DND-41 (cell line): ENCODE results near the gene TFE3.

Experiments used
- ATAC-seq: fragments of 200-7000 bp; cut with Tn5 transposase; 3 replicates; pipeline ENCODE4 v1.9.1; 2021; ENCODE audit warnings: low read depth; ENCODE audit not compliant: insufficient read depth
- DNase-seq: peaks from one replicate; pipeline ENCODE4 v3.0.0-alpha.2; 2020
- H2AFZ ChIP-seq: 2 replicates; pipeline ENCODE4 v1.6.0; 2012; ENCODE audit warnings: low read depth, low read length
- H3K27ac ChIP-seq: 2 replicates; pipeline ENCODE4 v1.5.1; 2012; ENCODE audit warnings: low read length, inconsistent platforms
- H3K27me3 ChIP-seq: fragments of 200-600 bp; sonication (generic); 2 replicates; pipeline ENCODE4 v1.6.0; 2012; ENCODE audit warnings: low read length, mild to moderate bottlenecking, inconsistent platforms; ENCODE audit not compliant: insufficient read depth, poor library complexity
- H3K36me3 ChIP-seq: 2 replicates; pipeline ENCODE4 v1.5.1; 2012; ENCODE audit warnings: low read length, inconsistent platforms; ENCODE audit not compliant: insufficient read depth
- H3K4me1 ChIP-seq: 2 replicates; pipeline ENCODE4 v1.5.1; 2012; ENCODE audit warnings: mild to moderate bottlenecking, low read length; ENCODE audit not compliant: insufficient read depth
- H3K4me2 ChIP-seq: 2 replicates; pipeline ENCODE4 v1.6.0; 2012; ENCODE audit warnings: mild to moderate bottlenecking, moderate library complexity, low read length, inconsistent platforms; ENCODE audit not compliant: insufficient read depth
- H3K4me3 ChIP-seq, 2 experiments: fragments of 200-600 bp in 1 of 2; shearing (Covaris generic) in 1 of 2; 2 replicates each; pipeline ENCODE4 v1.5.1; 2012 to 2016; ENCODE audit warnings: inconsistent platforms in 2 of 2, low read length in 2 of 2, mild to moderate bottlenecking in 2 of 2, low read depth in 1 of 2, moderate library complexity in 1 of 2
- H3K79me2 ChIP-seq: 2 replicates; pipeline ENCODE4 v1.6.0; 2012; ENCODE audit warnings: low read length, inconsistent platforms; ENCODE audit not compliant: insufficient read depth
- H3K9ac ChIP-seq: 2 replicates; pipeline ENCODE4 v1.6.0; 2012; ENCODE audit warnings: low read depth, mild to moderate bottlenecking, inconsistent platforms, low read length, moderate library complexity
- H3K9me3 ChIP-seq: 2 replicates; pipeline ENCODE4 v1.5.1; 2012; ENCODE audit warnings: low read length, moderate library complexity, mild to moderate bottlenecking, inconsistent platforms; ENCODE audit not compliant: insufficient read depth, severe bottlenecking
- H4K20me1 ChIP-seq: 2 replicates; pipeline ENCODE4 v1.6.0; 2012; ENCODE audit warnings: low read length; ENCODE audit not compliant: insufficient read depth
- CTCF ChIP-seq: IDR thresholded peaks from 2 replicates; pipeline ENCODE4 v1.5.1; 2012; ENCODE audit warnings: borderline replicate concordance, low read length, moderate library complexity, mild to moderate bottlenecking; ENCODE audit not compliant: poor library complexity, severe bottlenecking; ENCODE audit errors: extremely low read depth
- EZH2 ChIP-seq: IDR thresholded peaks from 3 replicates; pipeline ENCODE4 v1.6.1; 2012; ENCODE audit warnings: borderline replicate concordance, low read depth, mild to moderate bottlenecking, moderate library complexity, low read length, inconsistent platforms; ENCODE audit not compliant: severe bottlenecking

TFE3 gene

GRCh38 chrX:49054073-49054762 is 11.1 kb upstream of the TFE3 start:
- Histone ChIP-seq H3K9ac (peak overlapping the region; percentile 89), H3K27ac (peak overlapping the region; percentile 65), H4K20me1 (no peaks in the 10 kb centered on the region; the same call in 1 of the 2 replicates), H3K4me2 (peak overlapping the region; percentile 85), H3K79me2 (peaks cover 53% of the 10 kb centered on the region), H3K9me3 (no peaks in the 10 kb centered on the region), H3K4me1 (peaks cover 31% of the 10 kb centered on the region), H3K27me3 (no peaks in the 10 kb centered on the region), H2AFZ (peak overlapping the region; percentile 96), H3K36me3 (no peaks in the 10 kb centered on the region), H3K4me3 (peak overlapping the region; percentile 40 to 78; a peak in 3 of 4 replicates)
- TF ChIP-seq EZH2, result no peak
- TF ChIP-seq CTCF, result no peak
- DNase-seq, result no peak
- ATAC-seq, result no peak

GRCh38 chrX:49053223-49054072 is 10.3 kb upstream of the TFE3 start:
- H3K4me3 ChIP-seq, result peak overlapping the region; percentile 40 to 78; a peak in 3 of 4 replicates
- DNase-seq (peak; percentile 88), ATAC-seq (peak; percentile 92)
- H2AFZ ChIP-seq, result peak overlapping the region; percentile 96
- no peaks in the 10 kb centered on the region for H3K9me3 ChIP-seq
- peak overlapping the region; percentile 89 for H3K9ac ChIP-seq
- H3K79me2 ChIP-seq, result peaks cover 49% of the 10 kb centered on the region
- TF ChIP-seq CTCF (no peak), EZH2 (no peak)
- no peaks in the 10 kb centered on the region; the same call in 1 of the 2 replicates for H4K20me1 ChIP-seq
- H3K4me2 ChIP-seq, result peak overlapping the region; percentile 85
- peaks cover 31% of the 10 kb centered on the region for H3K4me1 ChIP-seq
- H3K36me3 ChIP-seq, result no peaks in the 10 kb centered on the region
- H3K27ac ChIP-seq, result peak overlapping the region; percentile 82
- H3K27me3 ChIP-seq, result no peaks in the 10 kb centered on the region

- ATAC-seq, result no peak
- TF ChIP-seq EZH2, result no peak
Observed at GRCh38 chrX:49043987-49044281, 777 bp upstream of the TFE3 start.

More at GRCh38 chrX:49043987-49044281, 777 bp upstream of the TFE3 start:
- Histone ChIP-seq H3K79me2 (peaks cover 18% of the 10 kb centered on the region), H3K4me2 (peak overlapping the region; percentile 62; the same call in 1 of the 2 replicates), H3K9ac (peak overlapping the region; percentile 42), H3K27ac (peak overlapping the region; percentile 43; the same call in 1 of the 2 replicates), H3K9me3 (no peaks in the 10 kb centered on the region), H3K36me3 (peaks cover 6% of the 10 kb centered on the region), H4K20me1 (no peaks in the 10 kb centered on the region), H3K27me3 (no peaks in the 10 kb centered on the region), H3K4me1 (peaks cover 44% of the 10 kb centered on the region), H2AFZ (peak overlapping the region; percentile 65), H3K4me3 (peak overlapping the region in 1 of 2 experiments; percentile 46; a peak in 2 of 4 replicates)
- DNase-seq, result no peak
